Astrocyte of the cerebellum (primary cell): ENCODE results near the gene NLRC5.

ENCODE experiments used
- DNase-seq: peaks from one replicate; pipeline ENCODE4 v3.0.0-alpha.2; 2011; ENCODE audit warnings: low read depth
- H3K4me3 ChIP-seq: 2 replicates; pipeline ENCODE4 v1.5.1; 2011; ENCODE audit warnings: mild to moderate bottlenecking, low read depth, low read length, moderate library complexity
- in situ Hi-C: cut with HindIII; loops from 2 replicates; pipeline ENCODE4 v1.10.0; 2017; ENCODE audit warnings: low sequenced_read_pairs
- TF ChIP-seq, protein P1 (sequence below): IDR thresholded peaks from 2 replicates; pipeline ENCODE4 v1.5.1; 2012; ENCODE audit warnings: low read length, low read depth, moderate library complexity, mild to moderate bottlenecking; ENCODE audit errors: missing control alignments

The NLRC5 gene

DNA sequence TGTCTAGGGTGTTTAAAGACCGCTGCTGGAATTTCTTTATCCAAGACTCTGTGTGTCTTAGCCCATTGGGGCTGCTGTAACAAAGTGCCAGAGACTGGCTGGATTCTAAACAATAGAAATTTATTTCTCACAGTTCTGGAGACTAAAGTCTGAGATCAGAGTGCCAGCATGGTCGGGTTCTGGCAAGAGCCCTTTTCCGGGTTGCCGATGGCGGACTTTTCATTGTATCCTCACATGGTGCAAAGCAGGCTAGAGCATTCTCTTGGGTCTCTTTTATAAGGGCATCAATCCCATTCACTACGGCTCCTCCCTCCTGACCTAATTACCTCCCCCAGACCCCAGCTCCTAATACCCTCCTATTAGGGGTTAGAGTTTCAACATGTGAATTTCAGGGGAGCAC, 9.5 kb downstream of the NLRC5 start:
- no peak overlapping the region for H3K4me3 ChIP-seq
- in situ Hi-C loops: loop anchor here (5.0 kb wide), 1 partner anchor 53 kb away; no protein-coding TSS in a partner anchor
- TF ChIP-seq, protein P1, sequence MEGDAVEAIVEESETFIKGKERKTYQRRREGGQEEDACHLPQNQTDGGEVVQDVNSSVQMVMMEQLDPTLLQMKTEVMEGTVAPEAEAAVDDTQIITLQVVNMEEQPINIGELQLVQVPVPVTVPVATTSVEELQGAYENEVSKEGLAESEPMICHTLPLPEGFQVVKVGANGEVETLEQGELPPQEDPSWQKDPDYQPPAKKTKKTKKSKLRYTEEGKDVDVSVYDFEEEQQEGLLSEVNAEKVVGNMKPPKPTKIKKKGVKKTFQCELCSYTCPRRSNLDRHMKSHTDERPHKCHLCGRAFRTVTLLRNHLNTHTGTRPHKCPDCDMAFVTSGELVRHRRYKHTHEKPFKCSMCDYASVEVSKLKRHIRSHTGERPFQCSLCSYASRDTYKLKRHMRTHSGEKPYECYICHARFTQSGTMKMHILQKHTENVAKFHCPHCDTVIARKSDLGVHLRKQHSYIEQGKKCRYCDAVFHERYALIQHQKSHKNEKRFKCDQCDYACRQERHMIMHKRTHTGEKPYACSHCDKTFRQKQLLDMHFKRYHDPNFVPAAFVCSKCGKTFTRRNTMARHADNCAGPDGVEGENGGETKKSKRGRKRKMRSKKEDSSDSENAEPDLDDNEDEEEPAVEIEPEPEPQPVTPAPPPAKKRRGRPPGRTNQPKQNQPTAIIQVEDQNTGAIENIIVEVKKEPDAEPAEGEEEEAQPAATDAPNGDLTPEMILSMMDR: no peak
- DNase-seq: no peak

DNA sequence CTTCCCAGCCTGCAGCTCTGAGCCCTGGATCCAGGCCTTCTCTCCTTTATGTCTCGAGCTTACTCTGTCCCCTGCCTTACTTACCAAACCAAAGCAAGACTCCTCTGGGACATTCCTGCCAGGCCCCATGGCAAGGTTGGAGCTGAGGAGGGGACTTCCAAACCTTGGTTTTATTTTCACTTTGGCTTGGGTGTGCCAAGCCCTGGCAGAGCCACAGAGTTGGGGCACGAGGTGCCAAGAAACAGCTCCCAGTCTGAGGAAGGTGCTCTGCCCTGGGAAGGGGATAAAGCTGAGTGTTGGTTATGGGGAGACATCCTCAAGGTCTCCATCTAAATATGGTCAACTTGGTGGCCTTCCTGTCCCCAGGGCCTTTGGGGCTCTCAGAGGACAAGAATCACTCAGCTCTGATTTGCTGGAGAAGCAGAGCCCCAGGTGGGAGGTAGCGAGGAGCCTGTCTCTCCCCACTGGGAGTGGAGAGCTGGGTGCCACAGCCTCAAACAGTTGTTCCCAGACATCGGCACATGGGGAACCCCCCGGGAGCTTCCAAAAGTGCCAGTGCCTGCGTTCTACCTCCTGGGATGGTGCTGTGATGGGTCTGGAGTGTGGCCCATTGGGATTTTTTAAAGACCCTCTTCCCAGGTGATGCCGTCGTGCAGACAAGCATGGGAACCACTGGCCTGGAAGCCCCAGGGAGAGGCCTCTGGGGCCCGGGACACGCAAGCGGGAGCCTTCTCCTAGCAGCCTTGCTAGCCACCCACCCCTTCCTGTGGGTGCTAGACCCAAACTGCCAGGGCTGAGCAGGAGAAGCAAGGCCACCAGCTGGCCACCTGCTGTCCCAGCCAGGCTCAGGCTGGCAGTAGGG, 10.3 kb downstream of the NLRC5 start:
- no peak overlapping the region for H3K4me3 ChIP-seq
- DNase-seq: no peak
- in situ Hi-C loops: loop anchor here (5.0 kb wide), 1 partner anchor 53 kb away; no protein-coding TSS in a partner anchor
- TF ChIP-seq, protein P1: no peak

DNA sequence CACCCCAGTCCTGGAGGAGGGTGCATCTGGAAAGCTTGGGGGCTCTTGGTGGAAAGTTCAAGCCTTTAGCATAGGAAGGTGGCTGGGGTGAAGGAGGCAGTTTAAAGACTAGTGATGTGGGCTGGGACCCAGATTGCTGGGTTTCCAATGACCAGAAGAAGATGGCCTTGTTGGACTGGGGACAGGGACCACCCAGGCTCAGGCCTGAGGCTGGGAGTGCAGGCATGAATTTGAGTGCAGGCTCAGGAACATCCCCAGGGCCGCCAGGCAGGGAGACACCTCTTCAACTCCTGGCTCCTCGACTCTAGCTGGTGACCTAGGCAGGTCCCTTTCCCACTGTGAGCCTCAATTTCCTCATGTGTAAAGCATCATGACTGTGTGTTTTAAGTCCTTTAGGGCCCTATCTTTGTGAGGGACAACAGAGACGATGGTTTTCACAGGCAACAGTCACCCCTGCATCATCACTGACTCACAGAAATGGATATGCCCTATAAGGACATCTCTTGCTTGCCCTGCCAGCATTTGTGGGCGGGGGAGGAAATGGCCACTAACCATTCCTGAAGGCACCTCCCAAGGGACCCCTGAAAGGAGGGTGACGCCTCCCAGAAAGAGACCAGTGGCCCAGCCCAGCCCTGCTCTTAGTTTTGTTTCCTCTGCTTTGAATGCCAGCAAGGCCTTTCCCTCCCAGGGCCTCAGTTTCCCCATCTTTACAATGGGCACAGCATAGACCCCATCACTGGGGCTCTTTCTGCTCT, 11.1 kb downstream of the NLRC5 start:
- H3K4me3 ChIP-seq: no peak overlapping the region
- DNase-seq: no peak
- in situ Hi-C loops: no loop called here
- TF ChIP-seq, protein P1: no peak

GRCh38 chr16:57001026-57001679, 11.8 kb downstream of the NLRC5 start:
- TF ChIP-seq, protein P1: no peak
- H3K4me3 ChIP-seq: no peak overlapping the region
- no peak for DNase-seq
- in situ Hi-C loops: no loop called here

GRCh38 chr16:57003439-57004386, 14.4 kb downstream of the NLRC5 start:
- in situ Hi-C loops: no loop called here
- H3K4me3 ChIP-seq: no peak overlapping the region
- DNase-seq: no peak
- TF ChIP-seq, protein P1: no peak
